ENCODE measurements around the gene WAPL.

DNA sequence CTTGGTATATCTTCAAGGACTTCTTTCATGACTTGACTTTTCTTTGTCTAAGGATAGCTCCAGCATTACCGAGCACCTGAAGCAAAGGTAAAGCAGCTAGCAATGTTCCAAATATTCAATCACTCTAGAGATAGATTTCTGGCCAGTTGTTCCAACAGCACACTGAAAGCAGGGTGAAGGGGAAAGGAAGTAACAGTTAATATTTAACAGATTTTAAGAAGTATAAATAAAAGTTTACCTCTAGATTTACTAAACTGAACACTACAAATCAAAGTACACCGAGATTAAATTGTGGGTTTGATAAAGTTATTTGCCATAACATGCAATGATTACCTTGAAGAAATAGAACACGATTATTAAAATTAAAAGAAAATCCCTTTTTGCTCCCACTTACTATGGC, 84.1 kb downstream of the WAPL start:
- no peak for TF ChIP-seq POLR2A (IDR thresholded peaks at IDR 0.05; ENCODE audit: low read depth, low read length)
- TF ChIP-seq TAF1 (IDR thresholded peaks at IDR 0.05; ENCODE audit: borderline replicate concordance, low read depth, low read length), result no peak
- no peak for TF ChIP-seq POLR2AphosphoS5 (IDR thresholded peaks at IDR 0.05; ENCODE audit: low read depth, low read length)

Measured in GM12892 (cell line).